Effector CD4-positive, alpha-beta T cell (primary cell): ENCODE results near the gene VARS2.
A peak's percentile ranks its signal among the peaks of the same experiment; 100 is the strongest.

Source experiments
- DNase-seq: peaks from one replicate; pipeline ENCODE4 v3.0.0-alpha.2; 2020

The VARS2 gene

DNA sequence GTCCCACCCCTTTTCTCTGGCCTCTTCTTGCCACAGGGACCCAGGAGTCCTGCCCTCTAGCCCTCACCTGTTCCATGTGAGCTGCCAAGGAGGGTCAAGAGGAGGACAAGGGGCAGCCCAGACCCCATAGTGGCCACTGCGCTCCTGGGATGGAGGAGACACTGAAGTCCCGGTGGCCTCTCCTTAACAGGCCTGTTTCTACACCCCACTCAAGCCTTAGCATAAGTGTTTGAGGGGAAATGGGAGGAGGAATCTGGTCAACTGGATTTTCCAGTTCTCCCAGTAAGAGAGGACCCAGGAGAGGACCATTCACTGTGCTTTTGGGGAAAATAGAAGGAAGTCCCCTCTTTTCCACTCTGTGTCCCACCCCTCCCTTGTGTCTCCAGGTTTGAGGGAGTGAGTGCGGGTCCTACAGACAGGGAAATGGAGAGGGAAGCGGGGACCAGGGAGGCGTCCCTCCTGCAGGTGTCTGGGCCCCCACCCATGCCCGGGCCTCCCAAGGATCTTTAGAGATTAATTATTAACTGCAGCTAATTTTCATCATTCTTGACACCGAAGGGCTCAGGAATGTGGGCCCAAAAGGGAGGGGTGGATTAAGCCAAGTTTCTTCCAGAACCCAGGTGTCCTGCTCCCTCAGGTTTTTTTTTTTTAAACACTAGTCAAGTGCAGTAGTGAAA lies 18.1 kb downstream of the VARS2 start, which contains the start of gene SFTA2:
TSS of gene SFTA2 (minus strand) at position 202 of the 677 bp plus-strand sequence. CDS start at position 128, 74 bp downstream.
- DNase-seq = no peak

DNA sequence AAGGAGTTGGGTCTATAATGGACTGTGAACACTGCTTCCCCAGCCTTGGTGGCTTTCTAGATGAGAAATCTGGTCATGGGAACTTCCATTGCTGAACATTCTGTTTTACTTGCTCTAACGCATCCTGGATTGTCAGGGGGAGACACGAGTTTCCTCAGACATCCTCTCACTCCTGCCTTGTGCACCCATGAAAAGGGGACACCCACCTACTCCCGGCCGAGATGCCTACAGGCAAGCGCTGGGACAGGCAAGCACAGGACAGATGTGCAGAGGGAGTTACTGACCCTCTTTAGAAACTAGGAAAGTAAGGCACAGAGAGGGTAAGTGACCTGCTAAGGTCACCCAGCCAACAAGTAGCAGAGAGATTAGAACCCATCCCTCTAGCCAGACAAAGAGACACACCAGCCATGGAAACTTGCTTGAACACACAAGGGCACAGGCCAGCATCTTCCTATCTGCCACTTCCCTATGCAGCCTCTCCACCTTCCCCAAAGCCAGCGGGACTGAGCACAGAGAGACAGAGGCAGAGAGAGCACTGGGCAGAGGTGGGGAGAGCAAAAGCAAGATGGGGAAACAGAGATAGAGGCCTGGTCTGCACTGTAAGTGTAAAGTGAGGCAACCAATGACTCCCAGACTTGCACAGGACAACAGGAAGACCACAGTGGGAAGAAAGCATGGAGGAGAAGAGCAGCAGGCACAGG lies 18.8 kb downstream of the VARS2 start:
- DNase-seq = no peak

DNA sequence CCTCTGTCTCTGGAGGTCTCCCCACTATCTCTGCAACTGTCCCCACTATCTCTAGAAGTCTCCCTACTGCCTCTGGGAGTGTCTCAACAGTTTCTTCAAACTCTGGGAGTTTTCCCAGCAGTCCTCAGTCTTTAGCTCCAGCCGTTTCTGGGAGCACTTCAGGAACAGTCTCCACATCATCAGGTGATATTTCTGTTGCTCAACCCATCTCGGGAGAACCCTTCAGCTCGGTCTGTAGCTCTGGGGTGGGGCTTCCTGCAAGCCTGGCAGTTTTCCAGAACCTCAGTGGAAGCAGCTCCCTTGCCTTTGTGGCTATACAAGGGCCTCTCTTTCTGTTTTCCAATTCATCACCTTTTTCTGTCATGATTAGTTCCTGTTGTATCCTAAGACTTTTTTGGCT lies 21.0 kb downstream of the VARS2 start:
- no peak for DNase-seq

DNA sequence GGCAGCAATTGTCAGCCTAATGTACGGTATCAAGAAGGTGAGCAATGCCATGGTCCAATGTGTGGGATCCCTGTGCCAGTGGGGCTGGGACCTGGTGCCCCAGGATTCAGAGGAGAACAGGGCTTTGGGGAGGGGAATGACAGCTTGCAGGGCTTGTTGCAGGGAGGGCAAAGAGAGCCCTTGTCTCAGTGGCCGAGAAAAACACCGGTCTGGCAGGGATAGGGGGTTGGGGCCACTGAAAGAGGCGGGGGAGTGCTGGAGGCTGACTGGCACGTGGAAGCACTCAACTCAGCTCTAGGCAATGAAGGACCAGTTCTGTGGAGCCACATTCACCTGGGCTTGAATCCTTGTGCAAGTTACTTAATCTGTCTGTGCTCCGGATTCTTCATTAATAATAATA lies 23.2 kb downstream of the VARS2 start:
- DNase-seq = no peak

DNA sequence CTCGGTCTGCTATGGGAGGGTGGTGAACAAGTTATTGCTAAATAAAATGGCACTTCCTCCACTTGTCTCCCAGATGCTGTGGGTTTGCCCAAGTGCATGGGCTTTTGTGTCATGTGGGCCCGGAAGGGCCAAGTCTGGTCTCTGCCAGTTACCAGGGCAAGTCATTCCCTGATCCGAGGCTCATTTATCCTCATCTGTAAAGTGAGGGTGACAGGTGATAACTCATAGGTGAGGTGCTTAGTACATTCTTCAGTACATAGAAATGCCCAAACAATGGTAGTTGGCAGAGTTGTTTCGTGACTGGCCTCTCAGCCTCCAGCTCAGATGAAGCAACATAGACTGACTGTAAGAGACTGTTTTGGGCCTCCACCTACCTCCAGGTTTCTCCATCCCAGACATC lies 24.7 kb downstream of the VARS2 start:
- no peak for DNase-seq

DNA sequence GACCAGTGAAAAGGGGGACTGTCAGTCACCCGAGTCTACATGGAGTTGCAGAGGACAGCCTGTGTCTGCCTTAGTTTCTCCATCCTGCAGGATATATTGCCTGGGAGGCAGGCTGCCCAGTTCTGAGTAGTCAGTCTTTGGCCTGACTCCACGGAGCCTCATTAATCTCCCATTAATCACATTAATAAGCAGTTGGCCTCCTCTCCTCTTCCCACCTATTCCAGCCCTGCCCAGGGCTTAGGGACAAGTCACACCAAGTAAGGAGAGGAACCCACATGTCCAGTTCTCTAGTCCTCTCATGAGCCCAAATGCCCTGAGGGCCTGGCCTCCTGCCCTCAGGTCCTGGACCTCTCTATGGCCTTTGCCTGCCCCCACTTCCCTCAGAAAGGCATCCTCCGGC lies 25.4 kb downstream of the VARS2 start:
- DNase-seq = no peak

DNA sequence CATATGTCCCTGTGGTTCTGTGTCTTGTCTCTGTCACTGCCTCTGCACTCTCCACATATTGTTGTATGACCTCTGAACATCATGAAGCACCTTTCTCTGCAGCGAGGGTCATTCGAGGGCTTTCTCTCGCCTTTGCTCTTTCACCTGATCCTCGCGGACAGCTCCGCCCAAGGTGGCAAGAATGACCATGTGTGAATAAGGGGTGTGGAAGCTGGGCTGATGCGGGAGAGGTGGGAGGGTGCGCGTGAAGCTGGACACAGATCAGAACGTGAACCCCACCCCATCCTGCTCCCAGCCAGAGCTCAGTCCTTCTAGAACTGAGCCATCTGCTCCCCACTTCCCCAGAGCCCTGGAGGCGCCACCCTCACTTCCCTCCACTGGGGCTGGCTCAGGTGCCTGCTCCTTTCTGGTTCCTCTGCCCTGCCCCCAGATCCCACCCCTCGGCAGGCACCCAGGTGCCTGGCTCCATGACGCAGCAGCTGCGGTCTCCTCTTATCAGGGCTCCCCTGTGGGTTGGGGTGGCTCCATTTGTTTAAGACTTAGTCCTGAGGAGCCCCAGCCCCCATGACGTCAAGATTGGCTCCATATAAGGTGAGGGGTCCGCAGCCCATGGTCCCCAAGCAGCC lies 26.4 kb downstream of the VARS2 start, which contains the start of gene MUCL3:
TSS of gene MUCL3 (plus strand) at position 613 of the 626 bp plus-strand sequence. CDS start 27 bp downstream, outside the sequence.
- no peak for DNase-seq

DNA sequence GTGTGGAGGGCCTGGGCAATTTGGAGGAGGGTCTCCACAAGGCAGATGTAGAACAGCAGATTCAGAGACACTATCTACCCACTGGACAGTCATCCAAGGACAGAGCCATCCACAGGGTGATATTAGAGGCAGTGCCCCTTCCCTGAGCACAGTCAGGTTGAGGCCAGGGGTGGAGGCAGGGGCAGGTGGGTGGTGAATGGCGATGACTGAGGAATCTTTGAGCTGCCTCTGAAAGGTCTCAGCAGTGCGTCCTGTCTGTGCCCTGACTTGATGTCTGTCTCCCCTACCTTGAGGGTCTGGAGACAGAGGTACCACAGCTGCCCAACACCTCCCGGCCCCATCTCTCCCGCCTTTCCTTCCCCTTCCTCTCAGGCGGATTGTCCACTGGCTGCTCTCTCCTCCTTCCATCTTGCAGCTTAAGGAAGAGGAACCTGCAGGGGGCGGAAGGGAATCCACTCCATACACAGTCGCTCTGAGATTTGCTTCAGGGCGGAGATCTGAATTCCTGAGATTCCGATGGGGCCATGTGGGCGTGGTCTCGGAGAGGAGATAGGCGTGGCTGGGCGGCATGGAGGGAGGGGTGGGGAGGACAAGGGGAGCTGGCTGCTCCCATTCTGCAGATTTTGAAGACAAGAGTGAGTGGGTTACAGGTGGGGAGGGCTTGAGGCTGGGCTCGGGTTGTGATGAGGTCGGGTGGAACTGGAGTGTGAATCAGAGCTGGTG lies 28.5 kb downstream of the VARS2 start:
- DNase-seq = no peak

DNA sequence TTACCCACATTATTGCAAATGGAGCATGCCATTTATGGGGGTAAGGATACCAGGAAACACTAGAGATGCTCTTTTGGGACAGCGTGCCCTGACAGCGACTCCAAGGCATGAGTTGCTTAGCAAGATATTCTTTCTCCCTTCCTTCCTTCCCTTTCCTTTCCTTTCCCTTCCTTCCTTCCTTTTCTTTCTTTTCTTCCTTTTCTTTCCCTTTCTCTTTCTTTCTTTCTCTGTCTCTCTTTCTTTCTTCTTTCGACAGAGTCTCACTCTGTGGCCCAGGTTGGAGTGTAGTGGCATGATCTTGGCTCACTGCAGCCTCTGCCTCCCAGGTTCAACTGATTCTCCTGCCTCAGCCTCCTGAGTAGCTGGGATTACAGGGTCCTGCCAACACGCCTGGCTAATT lies 30.0 kb downstream of the VARS2 start:
- no peak for DNase-seq

DNA sequence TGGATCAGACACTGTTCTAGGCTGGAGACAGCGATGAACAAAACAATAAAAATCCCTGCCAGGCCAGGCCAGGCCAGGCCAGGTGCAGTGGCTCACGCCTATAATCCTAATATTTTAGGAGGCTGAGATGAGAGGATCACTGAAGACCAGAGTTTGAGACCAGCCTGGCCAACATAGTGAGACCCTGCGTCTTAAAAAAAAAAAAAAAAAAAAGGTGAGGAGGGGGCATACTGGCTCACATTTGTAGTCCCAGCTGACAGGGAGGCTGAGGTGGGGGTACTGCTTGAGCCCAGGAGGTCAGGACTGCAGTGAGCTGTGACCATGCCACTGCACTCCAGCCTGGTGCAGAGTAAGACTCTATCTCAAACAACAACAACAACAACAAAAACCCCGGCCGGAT lies 31.2 kb downstream of the VARS2 start:
- no peak for DNase-seq

DNA sequence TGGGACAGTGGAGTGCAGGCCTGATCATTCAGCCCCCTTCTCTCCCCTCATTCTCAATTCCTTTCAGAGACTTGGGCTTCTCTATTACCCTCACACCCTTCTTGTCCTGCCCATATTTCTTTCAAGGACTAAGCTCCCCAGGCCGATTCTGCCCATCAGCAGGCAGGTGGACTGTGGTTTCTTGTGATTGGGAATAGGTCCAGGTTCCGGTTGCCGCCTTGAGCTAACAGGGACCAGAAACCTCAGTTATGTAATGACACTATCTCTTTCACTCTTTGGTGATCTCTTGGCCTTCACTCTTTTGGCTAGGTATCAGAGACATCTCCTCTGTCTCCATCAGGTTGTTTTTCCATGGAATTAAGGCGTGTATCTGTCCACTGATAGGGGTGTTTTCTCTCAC lies 33.2 kb downstream of the VARS2 start:
- no peak for DNase-seq

DNA sequence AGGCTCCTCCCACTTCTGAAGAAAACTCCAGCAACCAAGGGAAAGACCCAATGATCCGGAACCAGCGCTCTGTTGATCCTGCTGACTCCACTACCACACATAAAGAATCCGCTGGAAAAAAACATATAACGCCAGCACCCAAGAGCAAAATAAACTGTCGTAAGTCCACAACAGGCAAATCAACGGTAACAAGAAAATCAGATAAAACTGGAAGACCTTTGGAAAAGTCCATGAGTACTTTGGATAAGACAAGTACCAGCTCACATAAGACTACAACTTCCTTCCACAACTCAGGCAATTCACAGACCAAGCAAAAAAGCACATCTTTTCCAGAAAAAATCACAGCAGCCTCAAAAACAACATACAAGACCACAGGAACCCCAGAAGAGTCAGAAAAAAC lies 34.8 kb downstream of the VARS2 start:
- no peak for DNase-seq

DNA sequence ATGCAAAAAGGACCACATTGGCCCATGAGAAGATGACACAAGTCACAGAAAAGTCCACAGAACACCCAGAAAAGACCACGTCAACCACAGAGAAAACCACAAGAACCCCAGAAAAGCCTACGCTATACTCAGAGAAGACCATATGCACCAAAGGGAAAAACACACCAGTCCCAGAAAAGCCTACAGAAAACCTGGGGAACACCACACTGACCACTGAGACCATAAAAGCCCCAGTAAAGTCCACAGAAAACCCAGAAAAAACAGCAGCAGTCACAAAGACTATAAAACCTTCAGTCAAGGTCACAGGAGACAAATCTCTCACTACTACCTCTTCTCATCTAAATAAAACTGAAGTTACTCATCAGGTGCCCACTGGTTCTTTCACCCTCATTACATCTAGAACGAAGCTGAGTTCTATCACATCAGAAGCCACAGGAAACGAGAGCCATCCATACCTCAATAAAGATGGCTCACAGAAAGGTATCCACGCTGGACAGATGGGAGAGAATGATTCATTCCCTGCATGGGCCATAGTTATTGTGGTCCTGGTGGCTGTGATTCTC lies 38.0 kb downstream of the VARS2 start:
- DNase-seq = no peak

DNA sequence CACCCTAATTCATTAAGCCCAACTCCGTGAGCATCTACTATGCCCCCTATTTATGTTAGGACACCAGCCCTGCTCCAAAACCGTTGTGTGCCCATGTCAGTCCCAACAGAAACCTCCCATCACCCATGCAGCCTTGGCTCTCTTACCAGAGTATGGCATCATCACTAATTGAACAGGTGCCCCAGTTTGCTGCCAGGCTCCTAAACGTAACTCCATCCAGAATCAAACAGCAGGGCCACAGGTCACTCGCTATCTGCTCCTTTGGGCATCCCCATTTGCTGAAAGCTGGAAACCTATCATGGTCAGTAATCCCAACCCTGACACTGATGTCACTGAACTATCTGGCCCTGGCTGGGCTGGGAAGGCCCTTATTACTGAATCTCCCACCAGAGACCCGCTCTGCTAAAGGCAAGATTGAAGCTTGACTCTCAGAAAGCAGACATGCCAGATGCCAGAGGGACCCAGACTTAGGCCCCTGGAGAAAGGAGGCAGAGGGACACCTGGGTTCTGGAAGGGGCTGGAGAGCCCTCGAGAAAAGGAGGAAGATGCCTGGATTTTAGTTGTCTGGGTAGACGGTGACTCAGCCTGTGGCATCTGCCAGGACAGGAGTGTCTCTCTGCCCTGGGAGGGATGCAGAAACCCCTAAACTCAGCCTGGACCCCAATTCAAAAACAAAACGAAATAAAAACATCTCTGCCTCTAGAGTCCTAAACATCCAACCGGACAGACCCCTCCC lies 40.8 kb downstream of the VARS2 start:
- DNase-seq = no peak

DNA sequence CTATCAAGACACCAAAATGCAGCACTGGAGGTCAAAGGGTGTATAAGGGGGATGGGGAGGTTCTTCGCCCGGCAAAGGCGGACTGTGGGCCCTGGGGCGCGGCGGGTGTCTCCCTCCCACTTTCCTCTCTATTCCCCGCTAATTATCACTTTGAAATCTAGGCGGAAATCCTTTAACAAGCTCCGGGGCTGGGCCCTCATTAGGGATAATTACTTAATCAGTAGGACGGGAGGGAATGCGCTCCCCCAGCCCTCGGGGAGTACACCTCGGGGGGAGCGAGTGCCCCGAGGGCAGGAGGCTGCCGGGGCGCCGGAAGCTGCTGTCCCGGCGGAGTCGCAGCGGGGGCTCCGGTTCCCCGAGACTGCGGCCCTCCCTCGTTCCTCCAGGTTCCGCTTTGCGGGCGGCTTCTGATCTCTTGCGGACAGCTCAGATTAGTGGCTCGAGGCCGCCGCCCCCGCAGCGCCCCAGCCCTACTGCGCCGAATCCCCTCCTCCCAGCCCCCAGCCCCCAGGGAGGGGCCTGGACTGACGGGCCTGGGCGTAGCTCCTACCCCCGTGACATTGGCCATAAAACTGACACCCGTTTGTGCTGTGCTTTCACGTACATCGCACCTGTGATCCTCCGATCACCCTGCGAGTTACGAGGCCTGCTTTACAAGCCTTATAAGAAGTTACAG lies 41.5 kb downstream of the VARS2 start:
- peak; percentile 38 for DNase-seq

DNA sequence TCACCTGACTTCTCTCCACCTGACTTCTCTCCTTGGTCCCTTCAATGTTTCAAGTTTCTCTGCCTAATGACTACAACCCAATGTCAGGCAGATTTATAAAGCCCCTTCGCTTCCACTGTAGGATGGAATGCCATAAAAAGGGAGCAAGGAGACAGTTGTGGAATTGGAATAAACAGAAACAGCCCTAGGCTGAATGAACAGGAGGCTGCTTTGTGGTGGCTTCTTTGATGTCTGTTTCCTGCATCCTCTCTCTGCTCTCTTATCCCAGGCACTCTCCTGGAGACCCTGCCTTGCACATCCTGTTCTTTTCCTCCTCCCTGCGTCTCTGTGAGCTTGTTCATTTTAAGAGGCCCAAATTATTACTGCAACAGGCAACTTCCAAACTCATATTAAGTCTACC lies 43.7 kb downstream of the VARS2 start:
- DNase-seq = no peak

DNA sequence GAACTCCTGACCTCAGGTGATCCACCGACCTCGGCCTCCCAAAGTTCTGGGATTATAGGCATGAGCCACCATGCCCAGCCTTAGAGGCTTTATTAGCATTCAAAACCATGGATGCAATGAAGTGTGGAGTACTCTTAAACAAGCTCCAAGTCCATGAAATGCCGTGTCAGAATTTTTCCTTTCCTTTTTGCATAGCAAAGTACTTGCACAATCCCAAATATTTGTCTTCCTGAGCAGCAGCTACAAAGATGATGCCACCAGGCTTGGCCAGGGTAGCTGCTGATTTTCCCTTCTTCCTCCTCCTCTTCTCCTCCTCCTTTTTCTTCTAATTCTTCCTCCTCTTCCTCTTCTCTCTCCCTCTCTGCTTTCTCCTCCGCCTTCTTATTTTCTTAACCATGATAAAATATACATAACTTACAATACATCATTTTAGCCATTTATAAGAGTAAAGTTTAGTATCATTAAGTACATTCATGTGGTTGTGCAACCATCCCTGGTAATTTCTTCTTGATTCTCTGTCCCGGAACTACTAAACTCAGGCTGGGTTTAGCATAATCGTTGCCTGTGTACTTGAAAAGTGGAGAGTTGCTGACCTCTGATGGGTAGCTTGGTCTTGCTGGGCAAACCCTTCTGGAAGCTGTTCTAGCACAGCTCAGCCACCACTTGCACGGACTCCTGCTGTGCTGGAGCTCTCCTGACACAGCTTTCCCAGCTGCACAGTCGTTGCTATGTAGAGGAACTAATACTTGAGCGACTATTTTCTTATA lies 47.1 kb downstream of the VARS2 start:
- no peak for DNase-seq

DNA sequence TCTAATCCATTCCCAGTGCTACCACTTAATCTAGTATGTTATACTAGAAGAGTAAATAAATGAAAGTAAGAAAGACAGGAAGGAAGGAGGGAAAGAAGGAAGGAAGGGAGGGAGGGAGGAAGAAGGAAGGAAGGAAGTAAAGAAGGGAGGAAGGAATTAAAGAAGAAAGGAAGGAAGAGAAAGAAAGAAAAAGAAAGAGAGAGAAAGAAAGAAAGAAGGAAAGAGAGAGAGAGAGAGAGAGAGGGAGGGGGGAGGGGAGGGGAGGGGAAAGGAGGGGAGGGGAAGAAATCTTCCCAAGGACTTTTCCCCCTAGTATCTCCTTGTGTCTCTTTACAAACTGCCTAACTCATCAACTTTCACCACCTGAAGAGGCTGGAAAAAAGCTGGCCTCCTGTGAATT lies 48.7 kb downstream of the VARS2 start:
- no peak for DNase-seq

DNA sequence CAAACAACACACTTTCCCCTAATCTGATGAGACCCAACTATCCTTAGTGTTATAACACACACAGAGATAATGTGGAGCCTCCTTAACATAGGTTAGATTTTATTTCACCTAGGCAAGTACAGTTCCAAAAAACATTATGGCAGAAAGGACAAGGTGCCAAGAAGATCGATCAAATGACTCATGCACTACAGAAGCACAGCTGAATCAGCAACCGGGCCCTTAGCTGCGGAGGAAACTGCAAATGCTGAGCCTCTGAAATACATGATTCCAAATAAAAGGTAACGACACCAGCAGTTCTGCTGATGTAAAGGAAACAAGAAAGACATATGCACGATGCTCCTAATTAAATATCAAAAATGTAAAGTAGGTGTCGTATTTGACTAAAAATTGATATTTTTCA lies 49.6 kb downstream of the VARS2 start:
- no peak for DNase-seq

DNA sequence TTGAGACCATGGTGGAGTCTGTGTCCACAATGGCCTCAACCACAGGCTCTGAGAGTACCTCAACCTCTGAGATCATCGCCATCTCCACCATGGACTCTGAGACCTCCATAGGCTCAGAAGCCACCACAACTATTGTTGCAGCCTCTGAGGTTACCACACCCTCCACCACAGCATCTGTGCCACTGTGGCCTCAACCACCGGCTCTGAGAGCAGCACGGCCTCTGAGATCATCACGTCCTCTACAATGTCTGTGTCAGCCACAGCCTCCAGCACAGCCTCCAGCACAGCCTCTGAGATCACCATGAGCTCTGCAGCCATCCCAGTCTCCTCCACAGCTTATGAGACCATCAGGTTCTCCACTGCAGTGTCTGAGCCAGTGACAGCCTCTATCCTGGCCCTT lies 50.0 kb downstream of the VARS2 start:
- DNase-seq = no peak

DNA sequence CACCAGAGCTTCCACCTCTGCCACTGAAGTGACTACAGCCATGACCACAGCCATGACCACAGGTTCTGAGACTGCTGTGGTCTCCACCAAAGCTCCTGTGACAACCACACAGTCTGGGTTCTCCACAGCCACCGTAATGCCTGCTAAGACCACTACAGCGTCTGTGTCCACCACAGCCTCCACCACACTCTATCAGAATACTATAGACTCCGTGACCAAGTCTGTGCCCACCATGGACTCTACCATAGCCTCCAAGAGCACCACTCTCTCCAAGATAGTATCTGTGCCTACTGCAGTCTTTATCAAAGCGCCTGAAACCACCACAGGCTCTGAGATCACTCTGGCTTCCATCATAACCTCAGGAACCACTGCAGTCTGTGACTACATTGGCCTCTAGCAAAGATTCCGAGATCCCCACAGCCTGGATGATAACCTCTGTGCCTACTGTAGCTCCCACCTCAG lies 51.1 kb downstream of the VARS2 start:
- no peak for DNase-seq
